ENCODE data around the gene EBF4.

DNA sequence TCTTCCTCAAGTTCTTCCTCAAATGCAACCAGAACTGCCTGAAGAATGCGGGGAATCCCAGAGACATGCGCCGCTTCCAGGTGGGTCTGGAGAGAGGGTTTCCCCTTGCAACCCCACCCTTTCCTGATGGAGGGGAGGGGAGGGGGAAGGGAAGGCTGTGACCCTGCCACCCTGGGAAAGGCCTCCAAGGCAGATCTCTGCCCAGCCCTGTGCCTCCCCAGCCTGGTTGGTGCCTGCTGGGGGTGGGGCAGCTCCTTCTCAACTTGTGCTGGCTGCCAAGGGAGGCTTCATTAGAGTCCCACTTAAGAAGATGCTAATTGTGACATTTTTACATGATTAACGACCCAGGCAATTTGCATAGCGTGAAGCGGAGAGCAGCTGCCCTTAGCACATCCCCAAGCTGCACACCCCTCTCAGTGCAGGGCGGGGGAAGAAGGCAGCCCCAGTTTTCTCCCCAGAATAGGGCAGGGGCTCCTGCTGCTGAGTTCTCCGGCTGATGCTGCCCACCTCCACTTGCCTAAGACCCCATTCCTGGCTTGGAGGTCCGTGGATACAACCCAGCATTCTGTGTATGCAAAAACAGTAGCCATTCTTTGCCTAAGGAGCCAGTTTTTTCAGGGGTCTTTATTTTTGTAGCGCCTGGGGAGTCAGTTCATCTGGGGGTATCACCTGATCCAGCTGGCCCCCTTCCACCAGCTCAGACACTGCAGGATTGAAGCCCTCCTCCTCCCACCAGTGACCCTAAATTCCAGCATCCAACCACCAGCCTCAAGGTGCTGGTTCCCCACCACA lies 56.2 kb downstream of the EBF4 start:
- TF ChIP-seq, protein P1, sequence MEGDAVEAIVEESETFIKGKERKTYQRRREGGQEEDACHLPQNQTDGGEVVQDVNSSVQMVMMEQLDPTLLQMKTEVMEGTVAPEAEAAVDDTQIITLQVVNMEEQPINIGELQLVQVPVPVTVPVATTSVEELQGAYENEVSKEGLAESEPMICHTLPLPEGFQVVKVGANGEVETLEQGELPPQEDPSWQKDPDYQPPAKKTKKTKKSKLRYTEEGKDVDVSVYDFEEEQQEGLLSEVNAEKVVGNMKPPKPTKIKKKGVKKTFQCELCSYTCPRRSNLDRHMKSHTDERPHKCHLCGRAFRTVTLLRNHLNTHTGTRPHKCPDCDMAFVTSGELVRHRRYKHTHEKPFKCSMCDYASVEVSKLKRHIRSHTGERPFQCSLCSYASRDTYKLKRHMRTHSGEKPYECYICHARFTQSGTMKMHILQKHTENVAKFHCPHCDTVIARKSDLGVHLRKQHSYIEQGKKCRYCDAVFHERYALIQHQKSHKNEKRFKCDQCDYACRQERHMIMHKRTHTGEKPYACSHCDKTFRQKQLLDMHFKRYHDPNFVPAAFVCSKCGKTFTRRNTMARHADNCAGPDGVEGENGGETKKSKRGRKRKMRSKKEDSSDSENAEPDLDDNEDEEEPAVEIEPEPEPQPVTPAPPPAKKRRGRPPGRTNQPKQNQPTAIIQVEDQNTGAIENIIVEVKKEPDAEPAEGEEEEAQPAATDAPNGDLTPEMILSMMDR (conservative IDR thresholded peaks at IDR 0.05 in 1 of 2, IDR thresholded peaks at IDR 0.05 in 1 of 2; ENCODE audit: extremely low read depth in 1 of 2, insufficient read depth in 1 of 2, low read depth in 1 of 2, low read length in 2 of 2), result no peak
- TF ChIP-seq EZH2 (IDR thresholded peaks at IDR 0.05; ENCODE audit: borderline replicate concordance, low read length), result no peak

Data from mammary epithelial cell (primary cell).